Right kidney (tissue), 1 donor: Measurements from ENCODE around the gene SLC2A10.

Source experiments
- DNase-seq: peaks from one replicate; pipeline ENCODE4 v3.0.0-alpha.2; 2016

SLC2A10 gene

GRCh38 chr20:46765506-46766120, 56.2 kb downstream of the SLC2A10 start:
- no peak for DNase-seq

- no peak for DNase-seq
These were observed 57.8 kb downstream of the SLC2A10 start for GRCh38 chr20:46767127-46767761.

- DNase-seq, result no peak
These were observed 61.1 kb downstream of the SLC2A10 start for GRCh38 chr20:46770330-46771194.

- DNase-seq, result no peak
These were observed 61.7 kb downstream of the SLC2A10 start for GRCh38 chr20:46771195-46771588.

- DNase-seq, result no peak
These were observed 63.5 kb downstream of the SLC2A10 start for GRCh38 chr20:46772901-46773300.

GRCh38 chr20:46773680-46774079, 64.2 kb downstream of the SLC2A10 start:
- DNase-seq, result no peak

GRCh38 chr20:46774236-46774635, 64.8 kb downstream of the SLC2A10 start:
- DNase-seq, result no peak

GRCh38 chr20:46774943-46775560, 65.6 kb downstream of the SLC2A10 start:
- DNase-seq, result no peak

GRCh38 chr20:46775806-46776205, 66.4 kb downstream of the SLC2A10 start:
- no peak for DNase-seq

GRCh38 chr20:46777331-46777730, 67.9 kb downstream of the SLC2A10 start:
- no peak for DNase-seq

GRCh38 chr20:46779831-46780230, 70.4 kb downstream of the SLC2A10 start:
- no peak for DNase-seq

GRCh38 chr20:46784436-46785127, 75.1 kb downstream of the SLC2A10 start:
- no peak for DNase-seq
